ENCODE data around the gene BRF1.

The BRF1 gene

DNA sequence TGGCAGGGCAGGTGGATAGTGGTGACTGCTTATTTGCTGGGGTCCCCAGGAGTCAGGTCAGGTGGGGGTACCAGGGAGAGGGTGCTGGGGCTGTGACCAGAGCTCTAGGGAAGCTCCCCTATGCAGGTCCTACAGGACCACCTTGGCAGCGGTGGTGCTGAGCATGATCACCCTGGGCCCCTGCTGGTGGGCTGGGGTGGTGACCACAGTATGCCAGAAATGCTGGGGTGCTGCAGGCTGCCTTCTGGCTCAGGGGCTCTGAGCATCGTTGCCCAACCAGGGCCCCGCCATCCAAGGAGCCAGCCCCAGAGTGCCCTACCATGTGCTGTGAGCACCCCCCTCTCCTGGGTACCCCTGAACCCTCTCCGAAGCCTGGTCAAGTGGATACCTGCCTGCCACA, 102.2 kb downstream of the BRF1 start:
- no peaks in the 10 kb centered on the region for H3K36me3 ChIP-seq (ENCODE audit: control insufficient read depth, low read length)
- no peak overlapping the region for H3K4me3 ChIP-seq (ENCODE audit: low read length)
- TF ChIP-seq EZH2phosphoT487 (IDR thresholded peaks at IDR 0.05; ENCODE audit: borderline replicate concordance, low read length) = no peak
- TF ChIP-seq, protein P1, sequence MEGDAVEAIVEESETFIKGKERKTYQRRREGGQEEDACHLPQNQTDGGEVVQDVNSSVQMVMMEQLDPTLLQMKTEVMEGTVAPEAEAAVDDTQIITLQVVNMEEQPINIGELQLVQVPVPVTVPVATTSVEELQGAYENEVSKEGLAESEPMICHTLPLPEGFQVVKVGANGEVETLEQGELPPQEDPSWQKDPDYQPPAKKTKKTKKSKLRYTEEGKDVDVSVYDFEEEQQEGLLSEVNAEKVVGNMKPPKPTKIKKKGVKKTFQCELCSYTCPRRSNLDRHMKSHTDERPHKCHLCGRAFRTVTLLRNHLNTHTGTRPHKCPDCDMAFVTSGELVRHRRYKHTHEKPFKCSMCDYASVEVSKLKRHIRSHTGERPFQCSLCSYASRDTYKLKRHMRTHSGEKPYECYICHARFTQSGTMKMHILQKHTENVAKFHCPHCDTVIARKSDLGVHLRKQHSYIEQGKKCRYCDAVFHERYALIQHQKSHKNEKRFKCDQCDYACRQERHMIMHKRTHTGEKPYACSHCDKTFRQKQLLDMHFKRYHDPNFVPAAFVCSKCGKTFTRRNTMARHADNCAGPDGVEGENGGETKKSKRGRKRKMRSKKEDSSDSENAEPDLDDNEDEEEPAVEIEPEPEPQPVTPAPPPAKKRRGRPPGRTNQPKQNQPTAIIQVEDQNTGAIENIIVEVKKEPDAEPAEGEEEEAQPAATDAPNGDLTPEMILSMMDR (IDR thresholded peaks at IDR 0.05; ENCODE audit: low read depth, low read length, poor library complexity, severe bottlenecking) = no peak
- H3K27ac ChIP-seq (ENCODE audit: low read depth, low read length) = no peak overlapping the region
- H3F3A ChIP-seq (ENCODE audit: control insufficient read depth, insufficient read depth) = no peaks in the 10 kb centered on the region
- H3K27me3 ChIP-seq (ENCODE audit: control insufficient read depth, low read length) = peaks cover 60% of the 10 kb centered on the region
- no peaks in the 10 kb centered on the region for H3K9me3 ChIP-seq (ENCODE audit: control insufficient read depth, insufficient read depth, low read length)
- no peak overlapping the region for H3K4me2 ChIP-seq (ENCODE audit: low read length)
- H3K79me2 ChIP-seq (ENCODE audit: control insufficient read depth, low read length) = no peaks in the 10 kb centered on the region
- H4K20me1 ChIP-seq (ENCODE audit: control insufficient read depth, insufficient read depth, low read depth, low read length) = no peaks in the 10 kb centered on the region; the same call in none of the 2 replicates
- H3K9me2 ChIP-seq (replicated peaks; ENCODE audit: control insufficient read depth, low read length) = no peaks in the 10 kb centered on the region
- H3K4me1 ChIP-seq (ENCODE audit: control insufficient read depth, low read length) = peaks cover 24% of the 10 kb centered on the region

DNA sequence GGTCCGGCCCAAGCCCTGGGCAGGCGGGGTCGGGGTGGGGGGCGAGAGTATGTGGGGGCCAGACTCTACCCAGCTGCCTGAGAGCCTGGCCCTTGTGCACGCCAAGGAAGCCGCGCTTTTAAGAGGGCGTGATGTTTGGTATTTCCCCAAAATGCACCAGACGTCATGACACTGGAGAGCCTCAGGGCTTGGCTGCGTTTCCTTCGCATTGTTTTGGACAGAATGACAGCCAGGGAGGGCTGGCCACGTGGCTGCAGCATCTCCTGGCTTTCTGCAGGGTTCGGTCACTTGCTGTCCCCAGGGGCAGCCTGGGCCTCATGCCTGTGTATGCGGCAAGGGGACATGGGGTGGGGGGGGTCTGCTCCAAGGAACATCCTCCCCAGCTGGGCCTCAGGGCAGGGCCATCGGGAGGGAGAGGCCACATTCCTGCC, 103.6 kb downstream of the BRF1 start:
- TF ChIP-seq, protein P1 (IDR thresholded peaks at IDR 0.05; ENCODE audit: low read depth, low read length, poor library complexity, severe bottlenecking) = no peak
- no peak for TF ChIP-seq EZH2phosphoT487 (IDR thresholded peaks at IDR 0.05; ENCODE audit: borderline replicate concordance, low read length)
- no peak overlapping the region for H3K27ac ChIP-seq (ENCODE audit: low read depth, low read length)

DNA sequence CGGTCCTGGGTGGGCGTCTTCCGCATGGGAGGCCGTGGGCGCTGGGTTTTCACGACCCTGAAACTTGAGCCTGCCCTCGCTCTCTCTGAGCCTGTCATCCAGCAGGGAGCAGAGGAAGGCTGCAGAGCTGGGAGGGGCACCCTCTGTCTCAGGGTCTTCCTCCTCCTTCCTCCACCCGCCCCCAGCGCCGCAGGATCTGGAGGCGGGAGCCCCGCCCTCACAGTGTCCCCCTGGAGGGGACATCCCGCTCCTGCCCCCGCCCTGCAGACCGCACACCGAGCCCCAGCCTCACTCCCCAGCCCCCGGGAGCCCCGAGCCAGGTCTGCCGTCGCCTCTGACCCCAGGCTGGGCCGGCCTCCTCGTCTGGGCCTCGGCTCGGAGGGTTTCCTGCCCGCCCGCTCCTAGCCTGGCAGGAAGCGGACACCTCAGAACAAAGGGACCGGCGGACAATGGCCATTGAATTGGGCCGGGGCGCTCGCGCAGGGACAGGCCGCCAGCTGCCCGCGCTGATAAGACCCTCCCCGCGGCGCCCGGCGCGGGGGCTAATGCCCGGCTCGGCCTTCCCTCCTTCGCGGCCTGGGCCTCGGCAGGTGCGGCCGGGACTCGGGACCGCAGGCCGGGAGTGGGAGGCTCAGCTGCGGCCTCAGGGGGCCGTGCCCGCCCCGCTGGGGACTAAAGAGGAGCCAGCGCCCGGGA, 104.4 kb downstream of the BRF1 start:
- peaks cover 30% of the 10 kb centered on the region for H3K4me1 ChIP-seq (ENCODE audit: control insufficient read depth, low read length)
- no peaks in the 10 kb centered on the region for H3K79me2 ChIP-seq (ENCODE audit: control insufficient read depth, low read length)
- H3K4me3 ChIP-seq (ENCODE audit: low read length) = no peak overlapping the region
- H4K20me1 ChIP-seq (ENCODE audit: control insufficient read depth, insufficient read depth, low read depth, low read length) = no peaks in the 10 kb centered on the region
- 0 out of 2 replicates have a peak, but pooled peaks have one; percentile 51 for TF ChIP-seq EZH2phosphoT487 (IDR thresholded peaks at IDR 0.05; ENCODE audit: borderline replicate concordance, low read length)
- TF ChIP-seq, protein P1 (IDR thresholded peaks at IDR 0.05; ENCODE audit: low read depth, low read length, poor library complexity, severe bottlenecking) = no peak
- no peaks in the 10 kb centered on the region for H3K9me3 ChIP-seq (ENCODE audit: control insufficient read depth, insufficient read depth, low read length)
- H3K9me2 ChIP-seq (replicated peaks; ENCODE audit: control insufficient read depth, low read length) = no peaks in the 10 kb centered on the region
- H3K27ac ChIP-seq (ENCODE audit: low read depth, low read length) = no peak overlapping the region
- H3K4me2 ChIP-seq (ENCODE audit: low read length) = no peak overlapping the region
- no peaks in the 10 kb centered on the region for H3F3A ChIP-seq (ENCODE audit: control insufficient read depth, insufficient read depth)
- peaks cover 48% of the 10 kb centered on the region for H3K27me3 ChIP-seq (ENCODE audit: control insufficient read depth, low read length)
- H3K36me3 ChIP-seq (ENCODE audit: control insufficient read depth, low read length) = no peaks in the 10 kb centered on the region

More for the DNA sequence above, 103.6 kb downstream of the BRF1 start:
- Histone ChIP-seq H3K4me3 (ENCODE audit: low read length) (no peak overlapping the region), H4K20me1 (ENCODE audit: control insufficient read depth, insufficient read depth, low read depth, low read length) (no peaks in the 10 kb centered on the region; the same call in 1 of the 2 replicates), H3F3A (ENCODE audit: control insufficient read depth, insufficient read depth) (no peaks in the 10 kb centered on the region), H3K9me3 (ENCODE audit: control insufficient read depth, insufficient read depth, low read length) (no peaks in the 10 kb centered on the region), H3K27me3 (ENCODE audit: control insufficient read depth, low read length) (peaks cover 56% of the 10 kb centered on the region), H3K79me2 (ENCODE audit: control insufficient read depth, low read length) (no peaks in the 10 kb centered on the region), H3K4me2 (ENCODE audit: low read length) (no peak overlapping the region), H3K36me3 (ENCODE audit: control insufficient read depth, low read length) (no peaks in the 10 kb centered on the region), H3K9me2 (replicated peaks; ENCODE audit: control insufficient read depth, low read length) (no peaks in the 10 kb centered on the region), H3K4me1 (ENCODE audit: control insufficient read depth, low read length) (peaks cover 30% of the 10 kb centered on the region)

All from DOHH2 (cell line).